ENCODE measurements around the gene SPATS2L.

DNA sequence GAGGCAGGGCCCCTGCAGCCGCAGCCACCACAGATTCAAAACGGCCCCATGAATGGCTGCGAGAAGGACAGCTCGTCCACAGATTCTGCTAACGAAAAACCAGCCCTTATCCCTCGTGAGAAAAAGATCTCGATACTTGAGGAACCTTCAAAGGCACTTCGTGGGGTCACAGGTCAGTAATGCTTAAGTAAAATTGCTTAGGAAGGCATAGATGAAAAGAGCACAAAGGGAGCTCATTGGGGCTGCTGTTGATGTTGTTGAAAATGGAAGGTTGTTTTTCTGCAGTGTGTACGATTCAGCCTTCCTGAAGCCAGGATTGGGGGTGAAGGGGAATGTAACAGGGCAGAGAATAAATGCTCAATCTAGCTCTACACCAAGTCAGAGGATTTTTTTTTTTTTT is 112.8 kb downstream of the SPATS2L start:
- TF ChIP-seq, protein P1, sequence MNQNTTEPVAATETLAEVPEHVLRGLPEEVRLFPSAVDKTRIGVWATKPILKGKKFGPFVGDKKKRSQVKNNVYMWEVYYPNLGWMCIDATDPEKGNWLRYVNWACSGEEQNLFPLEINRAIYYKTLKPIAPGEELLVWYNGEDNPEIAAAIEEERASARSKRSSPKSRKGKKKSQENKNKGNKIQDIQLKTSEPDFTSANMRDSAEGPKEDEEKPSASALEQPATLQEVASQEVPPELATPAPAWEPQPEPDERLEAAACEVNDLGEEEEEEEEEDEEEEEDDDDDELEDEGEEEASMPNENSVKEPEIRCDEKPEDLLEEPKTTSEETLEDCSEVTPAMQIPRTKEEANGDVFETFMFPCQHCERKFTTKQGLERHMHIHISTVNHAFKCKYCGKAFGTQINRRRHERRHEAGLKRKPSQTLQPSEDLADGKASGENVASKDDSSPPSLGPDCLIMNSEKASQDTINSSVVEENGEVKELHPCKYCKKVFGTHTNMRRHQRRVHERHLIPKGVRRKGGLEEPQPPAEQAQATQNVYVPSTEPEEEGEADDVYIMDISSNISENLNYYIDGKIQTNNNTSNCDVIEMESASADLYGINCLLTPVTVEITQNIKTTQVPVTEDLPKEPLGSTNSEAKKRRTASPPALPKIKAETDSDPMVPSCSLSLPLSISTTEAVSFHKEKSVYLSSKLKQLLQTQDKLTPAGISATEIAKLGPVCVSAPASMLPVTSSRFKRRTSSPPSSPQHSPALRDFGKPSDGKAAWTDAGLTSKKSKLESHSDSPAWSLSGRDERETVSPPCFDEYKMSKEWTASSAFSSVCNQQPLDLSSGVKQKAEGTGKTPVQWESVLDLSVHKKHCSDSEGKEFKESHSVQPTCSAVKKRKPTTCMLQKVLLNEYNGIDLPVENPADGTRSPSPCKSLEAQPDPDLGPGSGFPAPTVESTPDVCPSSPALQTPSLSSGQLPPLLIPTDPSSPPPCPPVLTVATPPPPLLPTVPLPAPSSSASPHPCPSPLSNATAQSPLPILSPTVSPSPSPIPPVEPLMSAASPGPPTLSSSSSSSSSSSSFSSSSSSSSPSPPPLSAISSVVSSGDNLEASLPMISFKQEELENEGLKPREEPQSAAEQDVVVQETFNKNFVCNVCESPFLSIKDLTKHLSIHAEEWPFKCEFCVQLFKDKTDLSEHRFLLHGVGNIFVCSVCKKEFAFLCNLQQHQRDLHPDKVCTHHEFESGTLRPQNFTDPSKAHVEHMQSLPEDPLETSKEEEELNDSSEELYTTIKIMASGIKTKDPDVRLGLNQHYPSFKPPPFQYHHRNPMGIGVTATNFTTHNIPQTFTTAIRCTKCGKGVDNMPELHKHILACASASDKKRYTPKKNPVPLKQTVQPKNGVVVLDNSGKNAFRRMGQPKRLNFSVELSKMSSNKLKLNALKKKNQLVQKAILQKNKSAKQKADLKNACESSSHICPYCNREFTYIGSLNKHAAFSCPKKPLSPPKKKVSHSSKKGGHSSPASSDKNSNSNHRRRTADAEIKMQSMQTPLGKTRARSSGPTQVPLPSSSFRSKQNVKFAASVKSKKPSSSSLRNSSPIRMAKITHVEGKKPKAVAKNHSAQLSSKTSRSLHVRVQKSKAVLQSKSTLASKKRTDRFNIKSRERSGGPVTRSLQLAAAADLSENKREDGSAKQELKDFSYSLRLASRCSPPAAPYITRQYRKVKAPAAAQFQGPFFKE (tag by site-specific recombination; IDR thresholded peaks at IDR 0.05; ENCODE audit: borderline replicate concordance), result no peak
- TF ChIP-seq ZNF37A (tag by site-specific recombination; IDR thresholded peaks at IDR 0.05), result no peak
- no peak for TF ChIP-seq ZBTB7A (tag by site-specific recombination; IDR thresholded peaks at IDR 0.05; ENCODE audit: low read depth)
- TF ChIP-seq ZNF776 (tag by site-specific recombination; IDR thresholded peaks at IDR 0.05; ENCODE audit: borderline replicate concordance), result no peak
- TF ChIP-seq, protein P2, sequence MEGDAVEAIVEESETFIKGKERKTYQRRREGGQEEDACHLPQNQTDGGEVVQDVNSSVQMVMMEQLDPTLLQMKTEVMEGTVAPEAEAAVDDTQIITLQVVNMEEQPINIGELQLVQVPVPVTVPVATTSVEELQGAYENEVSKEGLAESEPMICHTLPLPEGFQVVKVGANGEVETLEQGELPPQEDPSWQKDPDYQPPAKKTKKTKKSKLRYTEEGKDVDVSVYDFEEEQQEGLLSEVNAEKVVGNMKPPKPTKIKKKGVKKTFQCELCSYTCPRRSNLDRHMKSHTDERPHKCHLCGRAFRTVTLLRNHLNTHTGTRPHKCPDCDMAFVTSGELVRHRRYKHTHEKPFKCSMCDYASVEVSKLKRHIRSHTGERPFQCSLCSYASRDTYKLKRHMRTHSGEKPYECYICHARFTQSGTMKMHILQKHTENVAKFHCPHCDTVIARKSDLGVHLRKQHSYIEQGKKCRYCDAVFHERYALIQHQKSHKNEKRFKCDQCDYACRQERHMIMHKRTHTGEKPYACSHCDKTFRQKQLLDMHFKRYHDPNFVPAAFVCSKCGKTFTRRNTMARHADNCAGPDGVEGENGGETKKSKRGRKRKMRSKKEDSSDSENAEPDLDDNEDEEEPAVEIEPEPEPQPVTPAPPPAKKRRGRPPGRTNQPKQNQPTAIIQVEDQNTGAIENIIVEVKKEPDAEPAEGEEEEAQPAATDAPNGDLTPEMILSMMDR (tag by site-specific recombination; IDR thresholded peaks at IDR 0.05), result no peak
- no peak for TF ChIP-seq MEIS1 (CRISPR knock-in tag; IDR thresholded peaks at IDR 0.05; ENCODE audit: borderline replicate concordance)
- no peak for TF ChIP-seq ZNF473 (tag by site-specific recombination; IDR thresholded peaks at IDR 0.05)
- TF ChIP-seq ZNF292 (tag by site-specific recombination; IDR thresholded peaks at IDR 0.05; ENCODE audit: borderline replicate concordance, low read depth), result no peak
- TF ChIP-seq, protein P3, sequence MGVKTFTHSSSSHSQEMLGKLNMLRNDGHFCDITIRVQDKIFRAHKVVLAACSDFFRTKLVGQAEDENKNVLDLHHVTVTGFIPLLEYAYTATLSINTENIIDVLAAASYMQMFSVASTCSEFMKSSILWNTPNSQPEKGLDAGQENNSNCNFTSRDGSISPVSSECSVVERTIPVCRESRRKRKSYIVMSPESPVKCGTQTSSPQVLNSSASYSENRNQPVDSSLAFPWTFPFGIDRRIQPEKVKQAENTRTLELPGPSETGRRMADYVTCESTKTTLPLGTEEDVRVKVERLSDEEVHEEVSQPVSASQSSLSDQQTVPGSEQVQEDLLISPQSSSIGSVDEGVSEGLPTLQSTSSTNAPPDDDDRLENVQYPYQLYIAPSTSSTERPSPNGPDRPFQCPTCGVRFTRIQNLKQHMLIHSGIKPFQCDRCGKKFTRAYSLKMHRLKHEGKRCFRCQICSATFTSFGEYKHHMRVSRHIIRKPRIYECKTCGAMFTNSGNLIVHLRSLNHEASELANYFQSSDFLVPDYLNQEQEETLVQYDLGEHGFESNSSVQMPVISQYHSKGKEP (tag by site-specific recombination; IDR thresholded peaks at IDR 0.05), result no peak

Measured in HEK293 (cell line).